GM19452 (cell line): ENCODE results near the gene DAZAP1.
"Not testable (repeated sequence)": the region's sequence is repeated elsewhere in the genome, so short reads cannot be mapped to it uniquely, and the experiment has no call there.

Experiments used
- ATAC-seq: cut with Tn5 transposase; IDR thresholded peaks from one replicate; pipeline ENCODE4 v1.9.1; 2021; ENCODE audit not compliant: unreplicated experiment

The DAZAP1 gene

DNA sequence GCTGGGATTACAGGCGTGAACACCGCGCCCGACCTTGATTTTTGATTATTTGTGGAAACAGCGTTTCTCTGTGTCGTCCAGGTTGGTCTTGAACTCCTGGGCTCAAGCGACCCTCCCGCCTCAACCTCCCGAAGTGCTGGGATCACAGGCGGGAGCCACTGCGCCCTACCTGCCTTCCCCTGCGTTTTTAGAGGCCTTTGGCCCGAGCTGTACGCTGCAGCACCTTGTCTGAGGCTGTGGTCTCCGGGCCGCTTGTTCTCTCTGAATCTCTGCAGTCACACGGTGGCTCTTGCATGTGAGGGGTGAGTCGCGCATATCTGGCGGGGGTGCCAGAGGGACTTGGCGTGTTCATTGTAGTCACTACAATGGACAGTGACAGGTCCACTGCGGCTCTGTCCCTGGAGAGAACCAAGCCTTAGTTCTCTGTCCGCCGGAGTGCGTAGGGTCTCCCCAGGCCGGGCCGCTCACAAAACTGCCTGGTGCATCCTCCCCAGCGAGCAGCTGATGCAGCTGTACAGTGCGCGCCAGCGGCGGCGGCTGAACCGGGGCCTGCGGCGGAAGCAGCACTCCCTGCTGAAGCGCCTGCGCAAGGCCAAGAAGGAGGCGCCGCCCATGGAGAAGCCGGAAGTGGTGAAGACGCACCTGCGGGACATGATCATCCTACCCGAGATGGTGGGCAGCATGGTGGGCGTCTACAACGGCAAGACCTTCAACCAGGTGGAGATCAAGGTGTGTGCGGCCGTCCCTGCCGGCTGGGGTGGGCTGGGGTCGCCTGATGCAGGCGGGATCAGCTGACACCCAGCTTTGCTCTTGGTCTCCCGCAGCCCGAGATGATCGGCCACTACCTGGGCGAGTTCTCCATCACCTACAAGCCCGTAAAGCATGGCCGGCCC is 32.4 kb downstream of the DAZAP1 start:
- not testable (repeated sequence) for ATAC-seq

DNA sequence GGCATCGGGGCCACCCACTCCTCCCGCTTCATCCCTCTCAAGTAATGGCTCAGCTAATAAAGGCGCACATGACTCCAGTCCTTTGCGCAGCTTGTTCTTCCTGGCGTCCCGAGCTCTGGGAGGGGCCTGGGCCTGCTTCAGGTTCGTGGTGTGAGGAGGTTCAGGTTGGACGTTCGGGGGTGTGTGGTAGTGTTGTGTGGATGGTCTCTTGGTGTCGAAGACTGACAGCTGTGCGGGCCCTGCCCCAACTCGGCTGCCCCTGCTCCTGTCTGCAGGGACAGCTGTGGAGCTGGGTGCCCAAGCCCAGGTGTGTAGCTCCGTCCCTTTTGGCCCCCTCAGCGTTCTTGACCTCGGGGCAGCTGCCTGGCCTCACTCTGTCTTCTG is 33.0 kb downstream of the DAZAP1 start:
- ATAC-seq: no peak

DNA sequence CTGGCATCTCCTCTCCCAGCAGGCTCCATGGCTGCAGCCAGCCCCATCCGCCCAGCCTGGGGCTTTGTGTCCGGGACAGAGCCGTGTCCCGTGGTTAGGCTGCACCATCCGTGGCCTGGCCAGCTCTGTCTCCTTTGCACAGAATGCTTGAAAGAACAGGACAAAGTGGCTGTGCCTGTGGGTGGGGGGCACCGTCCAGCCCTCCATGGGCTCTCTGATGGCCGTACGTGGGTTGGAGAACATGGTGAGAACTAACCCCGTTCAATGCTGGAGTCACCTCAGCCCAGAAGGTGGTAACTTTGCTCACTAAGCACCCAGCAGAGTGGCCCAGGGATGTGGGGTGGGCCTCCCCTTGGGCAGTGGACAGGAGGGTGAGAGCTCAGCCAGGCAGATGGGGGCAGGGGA is 33.6 kb downstream of the DAZAP1 start:
- no peak for ATAC-seq

DNA sequence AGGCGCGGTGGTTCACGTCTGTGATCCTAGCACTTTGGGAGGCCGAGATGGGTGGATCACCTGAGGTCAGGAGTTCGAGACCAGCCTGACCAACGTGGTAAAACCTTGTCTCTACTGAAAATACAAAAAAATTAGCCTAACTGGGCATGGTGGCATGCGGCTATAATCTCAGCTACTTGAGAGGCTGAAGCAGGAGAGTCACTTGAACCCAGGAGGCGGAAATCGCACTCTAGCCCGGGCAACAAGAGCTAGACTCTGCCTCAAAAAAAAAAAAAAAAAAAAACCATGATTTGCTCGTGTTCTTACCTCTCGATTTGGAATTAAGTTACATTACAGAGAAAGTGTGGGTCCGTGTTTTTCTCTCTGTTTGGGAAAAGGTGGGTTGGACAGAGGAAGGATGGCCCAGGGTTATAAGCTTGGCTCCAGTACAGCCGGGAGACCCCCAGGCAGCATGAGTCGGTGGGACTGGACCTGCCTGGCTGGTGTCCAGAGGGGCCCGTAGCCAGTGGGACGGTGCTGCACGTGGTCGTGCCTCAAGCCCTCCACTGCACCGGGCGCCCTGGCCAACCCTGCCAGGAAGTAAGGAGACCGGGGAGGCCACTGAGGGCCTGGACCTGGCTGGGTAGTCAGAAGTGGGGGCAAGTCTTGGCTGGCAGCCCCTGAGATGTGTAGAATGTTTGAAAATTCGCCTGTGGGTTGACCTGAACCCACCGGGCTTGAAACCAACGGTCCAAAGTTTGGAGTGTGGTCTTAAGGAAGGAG is 34.5 kb downstream of the DAZAP1 start:
- ATAC-seq: no peak

DNA sequence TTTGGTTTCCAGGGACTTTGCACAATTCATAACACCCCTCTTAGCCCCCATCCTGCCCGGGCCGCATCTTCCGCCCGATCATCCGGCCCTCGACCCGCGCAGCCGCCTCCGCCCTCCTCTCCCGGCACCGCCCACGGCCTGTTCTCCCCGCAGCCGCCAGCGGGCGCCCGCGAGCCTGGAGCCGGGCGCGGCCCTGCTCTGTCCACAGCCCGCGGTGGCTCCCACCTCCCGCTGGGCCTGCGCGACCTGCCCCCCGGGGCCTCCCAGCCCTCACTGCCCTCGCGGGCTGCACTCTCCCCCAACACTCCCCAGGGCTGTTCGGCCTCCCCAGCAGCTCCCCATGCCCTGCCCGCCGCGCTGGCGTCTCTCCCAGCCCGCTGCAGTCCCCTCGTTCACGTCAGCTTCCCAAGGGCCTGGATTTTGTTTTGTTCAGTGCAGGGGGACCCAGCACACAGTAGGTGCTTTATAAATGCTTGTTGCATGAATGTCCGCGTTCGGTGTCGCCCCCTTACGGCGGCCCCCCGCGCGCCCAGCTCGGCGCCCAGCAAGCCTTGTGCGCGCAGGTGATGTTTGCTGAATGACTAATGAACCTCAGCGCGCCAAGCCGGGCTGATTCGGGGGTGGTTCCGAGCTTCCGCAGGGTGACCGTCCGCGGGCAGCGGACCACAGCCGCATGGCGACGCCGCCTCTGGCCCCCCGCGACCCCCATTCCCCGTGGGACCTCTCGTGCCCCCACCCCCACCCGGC is 38.0 kb downstream of the DAZAP1 start:
- ATAC-seq: peak; percentile 68

DNA sequence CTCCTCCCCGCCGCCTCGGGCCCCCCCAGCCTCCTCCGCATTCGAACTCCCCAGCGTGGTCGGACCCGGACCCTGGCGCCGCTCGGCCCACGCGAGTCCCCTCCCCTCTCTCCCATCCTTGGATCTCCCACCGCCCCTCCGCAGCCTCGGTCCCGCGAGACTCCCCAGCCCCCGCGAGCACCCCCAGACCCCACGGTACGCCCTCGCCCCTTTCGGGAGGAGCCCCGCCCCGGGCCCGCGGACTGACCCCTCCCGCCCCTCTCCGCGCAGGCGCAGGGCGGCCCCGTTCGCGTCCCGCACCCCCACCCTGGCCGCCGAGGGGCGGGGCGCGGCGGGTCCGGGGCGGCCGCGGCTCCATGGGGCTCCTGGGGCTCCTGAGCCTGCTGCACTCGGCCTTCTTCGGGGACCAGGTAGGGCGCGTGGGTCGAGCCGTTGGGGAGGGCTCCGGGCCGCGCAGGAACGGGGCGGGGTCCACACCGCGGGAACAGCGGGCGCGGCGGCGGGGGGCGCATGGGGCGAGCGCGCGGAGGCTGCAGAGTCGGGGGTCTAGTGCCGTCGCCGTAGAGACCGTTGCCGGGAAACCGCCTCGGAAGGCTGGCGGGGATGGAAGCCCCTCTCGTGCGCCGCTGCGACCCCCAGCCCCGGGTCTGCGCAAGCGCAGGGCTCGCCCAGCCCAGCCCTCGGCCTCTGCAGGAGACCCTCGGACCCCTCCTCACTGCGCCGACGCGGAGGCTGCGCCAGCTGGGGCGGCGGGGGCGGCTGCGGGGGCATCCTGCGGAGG is 38.7 kb downstream of the DAZAP1 start:
- no peak for ATAC-seq

DNA sequence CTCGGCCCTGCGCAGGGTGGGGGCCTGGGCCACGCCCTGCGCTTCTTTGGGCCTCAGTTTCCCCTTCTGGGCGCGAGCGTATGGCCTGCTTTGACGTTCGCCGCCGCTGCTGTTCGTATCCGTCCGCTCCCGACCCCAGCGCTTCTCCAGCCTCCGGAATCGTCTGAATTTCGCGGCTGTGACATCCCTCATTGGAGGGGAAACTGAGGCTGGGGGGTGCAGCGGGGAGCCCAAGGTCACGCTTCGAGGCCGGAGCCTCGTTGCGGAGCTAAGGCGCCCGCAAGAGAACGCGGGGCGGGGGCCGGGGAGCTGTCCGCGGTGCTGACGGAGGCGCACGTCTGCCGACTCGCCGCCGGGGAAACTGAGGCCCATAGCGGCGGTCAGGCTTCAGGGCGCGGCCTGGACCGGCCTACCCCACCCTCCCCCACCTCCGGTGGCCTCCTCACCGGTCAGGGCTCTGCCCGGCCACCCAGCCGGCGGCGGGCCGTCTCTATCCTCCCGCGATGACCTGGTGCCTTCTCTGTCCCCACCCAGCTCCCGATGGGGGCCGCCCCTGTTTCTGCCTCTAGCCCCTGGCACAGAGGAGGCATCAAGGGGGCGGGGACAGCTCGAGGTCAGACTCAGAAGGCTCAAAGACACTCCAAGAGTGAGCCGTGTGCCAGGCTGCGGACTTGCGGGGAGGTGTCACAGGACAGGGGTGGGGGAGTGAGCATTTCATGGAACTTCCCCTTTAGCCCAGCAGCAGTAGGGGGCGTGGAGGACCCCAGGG is 39.5 kb downstream of the DAZAP1 start:
- no peak for ATAC-seq

DNA sequence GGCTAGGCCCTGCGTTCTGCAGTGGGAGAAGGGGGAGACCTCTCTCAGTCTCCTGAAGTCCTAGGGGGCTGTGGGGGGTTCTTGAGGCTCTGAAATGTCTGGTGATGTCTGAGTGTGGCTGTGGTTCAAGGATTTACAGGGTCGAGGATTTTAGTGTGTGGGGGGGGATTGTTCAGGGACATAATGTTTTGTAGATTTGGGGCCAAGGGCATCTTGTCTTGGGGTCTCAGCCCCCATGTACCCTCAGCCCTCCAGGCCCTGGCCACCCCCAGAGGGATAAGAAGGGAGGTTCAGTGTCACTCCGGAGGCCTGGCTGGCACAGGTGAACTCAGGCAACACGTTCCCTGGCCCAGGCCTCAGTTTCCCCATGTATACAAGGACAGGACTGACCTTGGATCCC is 40.1 kb downstream of the DAZAP1 start:
- no peak for ATAC-seq

DNA sequence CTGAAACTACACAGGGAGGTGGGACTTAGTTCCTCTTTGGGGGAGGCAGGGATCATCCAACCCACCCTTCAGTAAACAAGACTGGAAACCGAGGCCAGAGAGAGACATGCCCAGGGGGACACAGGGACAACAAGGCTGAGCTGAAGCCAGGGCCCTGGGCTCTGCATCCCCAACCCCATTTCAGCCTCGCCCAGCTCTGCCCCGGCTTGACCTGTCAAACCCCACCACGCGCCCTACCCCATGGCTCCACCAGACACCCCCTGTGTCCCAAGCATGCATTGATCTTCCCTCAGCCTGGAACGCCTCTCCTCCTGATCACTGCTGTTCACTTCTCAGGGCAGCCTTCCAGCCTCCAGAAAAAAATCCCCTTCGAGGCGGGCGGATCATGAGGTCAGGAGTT is 40.6 kb downstream of the DAZAP1 start:
- no peak for ATAC-seq

DNA sequence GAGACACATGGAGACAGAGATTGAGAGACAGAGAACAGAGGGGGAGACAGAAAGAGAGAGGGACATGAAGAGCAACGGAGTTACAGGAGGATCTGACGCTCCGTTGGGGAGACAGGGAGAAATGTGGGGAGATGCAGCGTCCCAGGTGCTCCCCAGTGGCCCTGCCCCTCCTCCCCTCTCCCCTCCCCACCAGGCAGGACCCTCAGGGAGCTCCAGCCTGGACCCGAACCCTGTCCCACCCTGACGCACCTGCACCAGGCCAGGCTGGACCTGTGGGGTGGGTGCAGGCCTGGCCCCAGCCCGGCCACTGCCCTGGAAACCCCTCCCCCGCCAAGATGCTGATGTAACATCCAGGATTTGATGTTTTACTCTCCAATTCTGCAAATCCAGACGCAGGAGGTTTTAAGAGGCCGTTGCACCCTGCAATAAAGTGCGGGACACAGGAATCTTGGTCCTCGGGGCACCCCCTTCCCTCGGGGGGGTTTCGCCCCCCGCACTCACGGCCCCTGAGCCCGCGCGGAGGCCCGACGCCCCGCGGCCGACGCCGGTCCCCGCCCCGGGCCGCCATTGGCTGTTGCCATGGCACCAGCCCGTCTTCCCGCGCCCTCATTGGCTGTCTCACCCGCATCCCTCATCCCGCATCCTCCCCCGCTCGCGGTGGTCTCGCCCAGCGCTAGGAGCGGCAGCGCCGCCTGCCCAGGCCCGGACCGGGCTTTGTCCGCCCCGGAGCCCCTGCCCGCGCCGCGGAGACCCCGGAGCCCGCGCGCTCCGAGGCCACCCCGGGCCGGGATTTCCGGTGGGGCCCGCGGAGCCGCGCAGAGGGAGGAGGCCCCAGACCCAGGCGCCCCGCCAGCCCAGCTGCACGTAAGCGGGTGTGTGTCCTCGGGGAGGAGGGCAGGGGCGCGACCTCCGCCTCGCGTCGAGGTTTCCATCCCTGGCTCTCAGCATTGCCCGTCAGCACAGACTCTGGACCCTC is 42.4 kb downstream of the DAZAP1 start, which contains the start of gene APC2:
Gene APC2, plus strand, starts transcription at position 655 of the 976 bp plus-strand sequence. CDS start 2,881 bp downstream, outside the sequence.
- no peak for ATAC-seq

DNA sequence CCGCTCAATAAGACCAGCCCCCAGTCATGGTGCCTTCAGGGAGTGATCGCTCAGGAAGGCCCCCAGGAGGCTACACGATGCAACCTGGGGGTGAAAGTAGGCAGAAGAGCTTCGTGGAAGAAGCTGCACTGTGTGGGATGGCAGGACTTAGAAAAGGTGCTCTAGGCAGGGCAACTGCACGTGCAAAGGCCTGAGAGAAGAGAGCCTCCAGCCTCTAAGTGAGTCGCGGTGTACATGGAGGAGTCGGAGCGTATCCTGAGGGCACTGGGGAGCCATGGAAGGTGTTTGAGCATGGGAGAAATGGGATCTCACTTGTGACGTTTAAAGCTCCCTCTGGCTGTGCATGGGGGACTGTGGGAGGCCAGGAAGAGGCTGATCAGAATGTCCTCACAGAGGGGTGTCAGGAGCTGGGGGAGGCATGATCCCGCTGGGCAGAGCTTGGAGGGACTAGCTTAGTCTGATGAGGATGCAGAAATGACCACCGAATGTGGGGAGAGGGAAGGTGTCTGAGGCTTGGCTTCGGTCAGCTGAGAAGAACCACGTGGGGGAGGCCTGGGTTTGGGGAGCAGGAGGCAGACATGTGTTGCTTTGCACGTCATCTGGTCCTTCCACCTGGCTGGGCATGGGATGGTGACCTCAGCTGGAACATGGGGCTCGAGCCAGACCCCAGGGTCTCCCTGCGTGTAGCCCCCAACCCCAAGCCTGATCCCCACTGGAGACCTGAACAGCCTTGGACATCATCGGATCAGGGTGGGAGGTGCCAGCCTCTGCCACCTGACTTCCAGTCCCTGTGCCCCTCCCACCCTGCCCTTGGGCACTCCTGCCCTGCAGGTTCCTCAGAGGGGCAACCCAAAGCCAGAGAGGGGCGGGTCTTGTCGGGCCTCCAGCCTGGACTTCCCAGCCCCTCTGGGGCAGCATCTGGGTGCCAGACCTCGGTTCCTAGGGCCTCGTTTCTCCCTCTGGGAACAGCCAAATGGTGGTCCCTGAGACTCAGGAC is 43.6 kb downstream of the DAZAP1 start:
- no peak for ATAC-seq

DNA sequence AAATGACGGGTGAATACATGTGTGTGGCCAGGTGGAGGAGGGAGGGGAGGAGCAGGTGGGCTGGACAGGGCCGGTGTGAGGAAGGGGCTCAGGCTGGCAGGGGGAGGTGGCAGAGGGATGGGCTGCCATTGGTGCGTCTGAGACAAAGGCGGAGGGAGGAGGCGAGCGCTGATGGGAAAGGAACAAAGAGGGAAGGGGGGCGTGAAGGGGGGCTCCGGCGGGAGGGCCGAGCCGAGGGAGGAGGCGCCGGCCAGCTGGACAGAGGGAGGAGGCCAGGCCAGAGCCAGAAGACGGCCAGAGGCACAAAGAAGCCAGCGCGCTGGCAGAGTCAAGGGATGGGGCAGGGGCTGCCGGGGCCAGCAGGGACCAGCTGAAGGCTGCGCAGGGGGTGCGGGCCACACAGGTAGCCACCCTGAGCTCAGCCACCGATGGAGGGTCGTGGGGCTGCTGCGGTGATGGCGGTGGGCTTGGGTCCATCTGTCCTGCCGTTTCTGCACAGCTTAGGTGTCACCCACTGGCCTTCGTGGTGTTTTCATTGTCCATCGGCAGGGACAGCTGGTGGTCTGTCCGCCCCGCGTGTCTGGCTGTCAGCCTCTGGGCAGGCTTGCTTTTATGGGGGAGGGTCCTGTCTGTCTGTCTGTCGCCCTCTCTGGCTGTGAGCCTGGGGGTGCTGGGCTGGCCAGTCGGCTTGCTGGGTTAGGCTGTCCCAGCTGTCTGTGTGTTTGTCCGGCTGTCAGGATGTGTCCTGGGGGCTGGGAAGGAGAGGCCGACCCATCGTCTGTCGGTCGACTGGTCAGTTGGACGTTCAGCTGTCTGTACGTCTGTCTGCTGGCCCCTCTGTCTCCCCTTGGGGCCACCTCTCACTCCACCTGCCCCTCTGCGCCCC is 44.8 kb downstream of the DAZAP1 start:
- no peak for ATAC-seq

DNA sequence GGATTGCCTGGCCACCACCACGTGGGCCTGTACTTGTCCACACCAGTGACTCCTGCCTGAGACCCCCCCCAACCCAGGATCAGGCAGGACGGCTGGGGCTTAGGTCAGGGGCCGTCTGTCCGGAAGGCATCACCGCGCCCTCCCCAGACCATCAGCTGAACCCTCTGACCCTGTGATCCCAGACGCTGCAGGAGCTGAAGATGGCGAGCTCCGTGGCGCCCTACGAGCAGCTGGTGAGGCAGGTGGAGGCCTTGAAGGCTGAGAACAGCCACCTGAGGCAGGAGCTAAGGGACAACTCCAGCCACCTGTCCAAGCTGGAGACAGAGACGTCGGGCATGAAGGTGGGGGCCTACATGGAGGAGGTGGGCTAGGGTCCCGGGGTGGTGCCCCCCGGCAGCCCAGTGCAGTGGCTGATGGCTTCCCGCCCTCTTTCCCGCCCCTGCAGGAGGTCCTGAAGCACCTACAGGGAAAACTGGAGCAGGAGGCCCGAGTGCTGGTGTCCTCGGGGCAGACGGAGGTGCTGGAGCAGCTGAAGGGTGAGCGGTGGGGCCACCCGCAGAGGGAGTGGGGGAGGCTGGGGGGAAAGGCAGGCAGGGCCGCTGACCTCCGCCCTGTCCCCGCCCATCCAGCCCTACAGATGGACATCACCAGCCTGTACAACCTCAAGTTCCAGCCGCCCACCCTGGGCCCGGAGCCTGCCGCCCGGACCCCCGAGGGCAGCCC is 45.6 kb downstream of the DAZAP1 start:
- no peak for ATAC-seq

DNA sequence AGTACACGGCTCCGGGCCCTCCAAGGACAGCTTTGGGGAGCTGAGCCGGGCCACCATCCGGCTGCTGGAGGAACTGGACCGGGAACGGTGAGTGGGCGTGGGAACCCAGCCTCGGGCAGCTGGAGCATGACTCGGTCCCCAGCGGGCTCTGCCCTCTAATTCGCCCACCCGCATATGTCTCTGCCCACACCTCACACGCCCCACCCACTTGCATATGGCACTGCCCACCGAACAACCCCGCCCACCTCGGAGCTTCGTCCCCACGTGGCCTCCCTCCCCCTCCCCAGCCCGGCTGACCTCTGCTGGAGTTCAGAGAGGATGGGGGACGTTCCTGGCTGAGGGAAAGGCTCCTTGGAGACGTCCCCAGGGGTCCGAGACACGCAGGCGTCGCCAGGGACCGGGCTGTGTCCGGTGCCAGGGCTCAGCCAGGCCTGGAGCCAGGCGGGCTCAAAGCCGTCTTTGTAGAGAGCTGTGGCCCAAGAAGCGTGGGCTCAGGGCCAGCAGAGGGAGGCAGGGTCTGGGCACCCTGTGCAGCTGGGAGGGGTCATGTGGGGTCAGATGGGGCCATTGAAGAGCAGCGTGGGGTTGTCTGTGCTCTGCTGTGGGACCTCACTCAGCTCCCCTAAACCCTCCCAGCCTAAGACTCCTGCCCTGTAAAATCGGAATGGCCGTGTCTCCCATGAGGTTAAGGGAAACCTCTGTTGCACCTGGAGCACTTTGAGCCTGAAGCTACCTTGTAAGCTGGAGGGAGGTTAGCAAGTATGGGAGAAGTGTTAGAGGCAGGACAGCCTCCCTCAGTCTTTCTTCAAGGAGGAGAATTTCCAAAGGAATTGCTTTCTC is 46.4 kb downstream of the DAZAP1 start:
- ATAC-seq: no peak

DNA sequence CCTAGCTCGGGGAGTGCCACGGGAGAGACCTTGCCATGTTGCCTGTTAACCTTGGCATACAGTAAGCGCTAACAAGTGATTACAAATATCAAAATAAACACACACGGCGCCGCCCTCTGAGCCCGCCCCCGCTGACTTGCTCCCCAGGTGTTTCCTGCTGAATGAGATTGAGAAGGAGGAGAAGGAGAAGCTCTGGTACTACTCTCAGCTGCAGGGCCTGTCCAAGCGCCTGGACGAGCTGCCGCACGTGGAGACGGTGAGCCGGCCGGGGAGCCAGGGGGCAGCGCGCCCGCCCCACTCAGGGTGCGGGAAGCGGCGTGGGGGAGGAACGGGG is 47.6 kb downstream of the DAZAP1 start:
- no peak for ATAC-seq
